Activated CD8-positive, alpha-beta memory T cell treated with anti-CD3 and anti-CD28 coated beads, Interleukin-2, amount 50 U/mL, for 1 hour (primary cell): ENCODE data around the gene MDFIC.

Experiments
- DNase-seq: peaks from one replicate; pipeline ENCODE4 v3.0.0-alpha.2; 2020; ENCODE audit errors: extremely low read depth

The MDFIC gene

DNA sequence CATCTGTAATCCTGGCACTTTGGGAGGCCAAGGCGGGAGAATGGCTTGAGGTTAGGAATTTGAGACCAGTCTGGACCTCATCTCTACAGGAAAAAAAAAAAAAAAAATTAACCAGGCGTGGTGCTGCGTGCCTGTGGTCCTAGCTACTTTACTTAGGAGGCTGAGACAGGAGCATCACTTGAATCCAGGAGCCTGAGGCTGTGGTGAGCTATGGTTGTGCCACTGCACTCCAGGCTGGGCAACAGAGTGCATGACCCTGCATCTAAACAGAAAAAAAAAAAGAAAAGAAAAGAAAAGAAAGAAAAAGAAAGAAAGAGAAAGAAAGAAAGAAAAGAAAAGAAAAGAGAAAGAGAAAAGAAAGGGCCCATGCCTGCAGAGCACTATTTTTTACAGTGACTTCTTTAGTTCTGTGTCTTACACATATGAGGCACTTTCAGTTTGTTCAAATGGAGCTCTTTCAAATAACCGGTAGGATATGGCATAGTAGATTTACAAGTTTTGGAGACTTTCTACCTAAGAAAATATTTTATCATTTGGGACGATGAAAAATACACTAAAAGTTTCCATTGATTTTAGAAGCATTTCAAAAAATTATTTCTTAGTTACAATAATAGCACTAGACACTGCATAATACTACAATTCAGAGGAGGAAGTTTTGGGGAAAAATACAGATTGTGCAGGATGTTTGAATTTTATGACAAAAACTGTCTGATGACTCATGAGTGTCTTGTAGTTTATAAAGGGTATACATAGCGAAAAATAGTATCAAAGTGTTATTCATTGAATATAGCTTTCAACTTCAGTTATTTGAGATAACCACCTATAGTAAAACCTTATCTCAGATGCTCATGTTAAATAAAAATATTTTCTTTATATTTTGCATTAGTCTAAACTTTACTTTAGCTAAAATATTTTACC is 75.9 kb downstream of the MDFIC start:
- DNase-seq: no peak

DNA sequence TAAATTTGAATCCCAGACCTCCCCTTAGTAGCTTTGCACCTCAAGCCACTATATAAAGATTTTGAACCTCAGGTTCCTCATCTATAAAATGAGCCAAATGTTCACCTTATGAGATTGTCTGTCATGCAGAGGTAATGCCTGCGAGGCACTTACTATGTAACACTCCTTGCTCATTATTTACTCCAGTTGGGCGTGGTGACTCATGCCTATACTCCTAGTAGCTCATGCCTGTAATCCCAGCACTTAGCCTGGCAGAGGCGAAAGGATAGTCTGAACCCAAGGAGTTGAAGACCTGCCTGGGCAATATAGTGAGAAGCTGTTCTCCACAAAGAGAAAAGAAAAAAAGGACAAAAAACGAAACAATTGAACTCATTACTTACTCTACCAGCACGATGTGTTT is 82.2 kb downstream of the MDFIC start:
- no peak for DNase-seq

DNA sequence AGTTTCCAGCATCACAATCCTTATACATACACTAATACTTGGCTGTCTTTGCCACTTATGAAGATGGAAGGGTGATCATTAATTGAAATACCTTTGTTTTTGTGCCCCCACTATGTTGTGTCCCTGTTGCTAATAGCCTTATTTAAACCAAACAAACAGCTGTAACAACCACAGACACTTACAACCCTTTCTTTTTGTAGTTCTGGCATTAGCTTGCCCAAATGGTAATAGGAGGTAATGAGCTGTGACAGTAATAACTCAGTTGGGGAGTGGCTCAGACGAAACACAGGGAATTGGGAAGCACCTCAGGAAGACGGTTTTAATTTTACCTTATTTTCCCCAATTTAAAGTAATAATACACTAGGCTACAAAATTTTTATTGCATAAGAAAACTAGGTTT is 83.4 kb downstream of the MDFIC start:
- no peak for DNase-seq

DNA sequence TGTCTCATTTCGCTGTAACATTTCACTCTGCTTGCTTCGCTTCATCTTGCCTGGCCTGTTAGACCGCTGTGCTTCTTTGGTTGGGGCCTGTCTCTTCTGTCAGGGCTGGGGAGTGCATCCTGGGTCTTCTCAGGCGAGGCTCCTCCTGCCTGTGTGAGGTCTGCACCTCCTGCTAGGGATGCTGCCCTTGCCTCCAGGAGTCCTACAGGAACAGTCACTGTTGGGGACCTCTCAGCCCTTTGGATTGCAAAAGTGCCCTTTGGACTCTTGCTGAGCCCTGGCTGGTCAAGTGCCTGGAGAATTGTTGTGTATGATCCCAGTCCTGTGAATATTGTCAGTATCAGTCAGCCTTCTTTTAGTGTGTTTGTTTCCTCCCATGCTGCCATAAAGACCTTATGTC is 84.1 kb downstream of the MDFIC start:
- DNase-seq: no peak

DNA sequence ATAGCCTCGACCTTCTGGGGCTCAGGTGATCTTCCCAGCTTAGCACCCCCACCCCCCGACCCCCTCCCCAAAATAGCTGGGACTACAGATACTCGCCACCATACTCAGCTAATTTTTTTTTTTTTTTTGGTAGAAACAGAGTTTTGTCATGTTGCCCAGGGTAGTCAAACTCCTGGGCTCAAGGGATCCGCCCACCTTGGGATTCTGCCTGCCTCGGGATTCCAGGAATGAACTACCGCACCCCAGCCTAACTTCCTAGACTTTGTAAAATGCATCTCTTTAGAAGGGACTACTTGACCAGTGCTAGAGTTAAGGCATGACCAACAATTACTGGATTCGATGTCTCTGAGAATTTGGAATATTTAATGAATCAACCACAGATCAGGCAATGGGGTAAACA is 85.9 kb downstream of the MDFIC start:
- DNase-seq: no peak

DNA sequence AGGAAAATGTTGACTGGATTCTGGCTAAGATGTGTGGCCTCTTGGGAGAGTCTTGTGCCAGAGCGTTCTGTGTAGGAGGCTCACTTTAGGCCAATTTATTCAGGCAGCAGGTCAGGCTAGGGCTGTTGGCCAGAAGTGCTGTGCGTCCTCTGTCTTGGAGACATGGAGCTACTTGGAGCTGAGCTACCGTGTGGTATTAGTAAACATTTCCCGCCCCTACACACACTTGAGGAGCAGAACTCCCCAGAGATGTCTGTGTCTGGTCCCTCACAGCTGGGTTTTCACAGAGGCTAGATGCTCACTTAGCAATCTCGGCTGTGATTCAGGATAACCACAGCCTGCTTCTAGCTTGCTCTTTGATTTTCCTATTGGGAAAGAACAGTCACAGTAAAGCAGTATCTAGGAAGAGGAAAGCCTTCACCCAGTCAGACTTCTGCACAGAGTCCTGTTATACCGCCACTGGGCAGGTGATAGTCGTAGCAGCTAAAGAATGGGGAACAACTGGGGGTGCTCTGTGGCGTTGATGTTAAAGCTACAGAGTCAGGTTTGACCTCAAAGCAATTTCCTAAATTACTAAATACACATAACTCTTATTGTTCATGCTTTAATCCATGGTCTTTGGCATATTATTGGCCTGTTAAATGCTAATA is 86.7 kb downstream of the MDFIC start:
- DNase-seq: no peak

DNA sequence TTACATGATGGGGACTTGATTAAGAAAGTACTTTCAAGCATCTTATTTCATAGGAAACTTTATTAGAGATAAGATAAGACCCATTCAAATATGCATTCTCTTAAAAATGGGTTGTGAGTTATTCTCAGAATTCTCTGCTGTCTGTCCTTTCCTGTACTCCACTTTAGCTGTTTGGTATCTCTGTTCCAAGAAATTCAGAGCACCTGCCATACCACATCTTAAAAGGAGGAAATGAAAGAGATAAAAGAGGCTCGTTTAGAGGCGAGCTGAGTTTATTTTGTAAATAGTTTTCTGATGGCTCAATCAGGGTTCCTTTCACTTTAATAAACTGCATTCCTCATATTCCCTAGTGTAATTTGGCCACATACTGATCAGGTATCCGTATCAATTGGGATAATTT is 87.2 kb downstream of the MDFIC start:
- DNase-seq: no peak

DNA sequence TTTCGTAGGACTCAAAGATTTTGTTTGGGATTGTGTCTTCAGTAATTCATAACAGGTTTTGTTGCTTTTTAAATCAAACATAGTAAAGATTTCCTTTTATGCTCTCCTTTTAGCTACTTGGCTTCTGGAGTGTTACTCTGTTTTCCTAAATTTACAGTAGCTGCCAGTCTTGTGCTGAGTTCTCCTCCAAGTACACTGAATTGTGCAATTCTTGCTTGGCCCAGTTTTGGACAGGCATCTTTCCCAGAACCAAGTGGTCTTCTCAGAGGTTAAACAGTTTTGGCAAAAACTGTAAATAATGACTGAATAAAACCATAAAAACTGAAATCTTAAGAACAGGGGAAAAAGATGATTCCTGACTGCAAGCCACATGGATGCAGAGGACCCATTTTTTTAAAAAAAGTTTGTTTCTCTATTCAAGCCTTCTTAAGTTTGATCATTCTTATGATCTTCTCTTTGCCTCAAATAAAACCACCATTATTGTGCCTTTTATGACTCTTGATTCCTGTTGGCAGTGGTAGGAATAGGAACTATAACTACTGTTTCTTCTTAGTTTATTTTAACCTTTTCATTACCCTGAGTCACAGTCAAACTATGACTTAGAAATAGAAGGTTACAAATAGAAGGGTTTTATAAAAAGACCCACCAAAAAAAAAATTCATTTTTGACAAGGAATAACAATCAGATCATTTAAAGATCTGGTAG is 88.0 kb downstream of the MDFIC start:
- no peak for DNase-seq

DNA sequence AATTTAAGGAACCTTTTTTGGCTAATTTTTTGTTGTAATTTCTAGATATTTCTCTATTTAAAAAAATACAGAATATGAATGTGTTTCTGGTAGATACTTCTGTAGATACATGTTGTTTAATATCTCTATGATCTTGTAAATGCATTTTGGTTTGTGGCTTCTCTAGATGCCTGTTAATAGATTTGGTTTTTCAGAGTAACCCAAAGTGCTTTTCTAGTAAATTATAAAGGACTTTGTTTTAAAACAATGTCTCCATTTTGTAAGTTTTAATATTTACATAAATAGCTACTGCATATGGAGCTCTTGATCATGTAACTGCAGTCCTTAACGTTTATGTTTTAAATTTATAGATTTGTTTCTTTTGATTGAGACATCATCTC is 88.5 kb downstream of the MDFIC start:
- DNase-seq: no peak

DNA sequence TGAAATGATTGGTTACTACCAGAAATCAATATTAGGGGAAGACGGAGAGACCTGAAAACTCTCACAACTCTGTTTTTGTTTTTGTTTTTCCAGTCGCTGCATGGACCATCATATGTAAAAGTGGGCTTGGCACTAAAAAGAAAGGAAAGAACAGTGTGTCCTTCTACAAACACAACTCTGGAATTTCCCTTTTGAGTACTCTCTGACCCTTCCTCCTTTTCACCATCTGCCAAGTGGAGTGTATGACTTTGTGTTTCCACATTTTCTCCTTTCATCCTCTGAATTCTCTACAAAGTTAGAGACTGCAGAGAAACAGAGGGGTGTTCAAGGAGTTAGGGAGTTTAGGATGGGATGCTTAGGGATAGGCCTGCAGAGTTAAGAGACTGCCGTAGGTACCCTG is 92.0 kb downstream of the MDFIC start:
- DNase-seq: no peak

DNA sequence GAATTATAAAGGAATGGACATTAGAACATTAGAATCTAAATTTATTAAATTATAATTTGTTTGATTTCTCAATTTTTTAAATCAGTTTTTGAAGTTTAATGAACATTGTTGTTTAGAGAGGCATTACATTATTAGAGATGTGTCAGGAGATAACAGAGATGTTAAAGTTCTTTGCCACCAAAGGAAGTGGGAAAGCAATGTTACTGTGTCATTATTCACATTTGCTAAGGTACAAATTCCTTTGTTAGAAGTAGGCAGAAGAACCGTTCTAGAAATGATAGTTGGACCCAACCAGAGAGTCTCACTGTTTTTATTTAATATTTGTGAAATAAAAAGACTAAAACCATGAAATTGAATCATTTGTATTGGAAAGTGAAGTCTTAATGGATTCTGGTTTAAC is 92.9 kb downstream of the MDFIC start:
- no peak for DNase-seq

DNA sequence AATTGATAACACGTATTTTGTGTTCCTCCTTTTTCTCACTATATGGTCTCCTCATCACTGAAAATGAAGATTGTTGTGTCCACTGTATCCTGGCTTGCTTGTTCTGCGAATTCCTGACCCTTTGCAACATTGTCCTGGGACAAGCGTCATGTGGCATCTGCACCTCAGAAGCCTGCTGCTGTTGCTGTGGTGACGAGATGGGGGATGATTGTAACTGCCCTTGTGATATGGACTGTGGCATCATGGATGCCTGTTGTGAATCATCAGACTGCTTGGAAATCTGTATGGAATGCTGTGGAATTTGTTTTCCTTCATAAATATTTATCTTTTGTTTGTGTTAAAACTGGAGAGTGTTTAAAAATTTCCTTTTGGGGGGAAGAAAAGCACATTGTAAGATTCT is 93.7 kb downstream of the MDFIC start:
- no peak for DNase-seq

DNA sequence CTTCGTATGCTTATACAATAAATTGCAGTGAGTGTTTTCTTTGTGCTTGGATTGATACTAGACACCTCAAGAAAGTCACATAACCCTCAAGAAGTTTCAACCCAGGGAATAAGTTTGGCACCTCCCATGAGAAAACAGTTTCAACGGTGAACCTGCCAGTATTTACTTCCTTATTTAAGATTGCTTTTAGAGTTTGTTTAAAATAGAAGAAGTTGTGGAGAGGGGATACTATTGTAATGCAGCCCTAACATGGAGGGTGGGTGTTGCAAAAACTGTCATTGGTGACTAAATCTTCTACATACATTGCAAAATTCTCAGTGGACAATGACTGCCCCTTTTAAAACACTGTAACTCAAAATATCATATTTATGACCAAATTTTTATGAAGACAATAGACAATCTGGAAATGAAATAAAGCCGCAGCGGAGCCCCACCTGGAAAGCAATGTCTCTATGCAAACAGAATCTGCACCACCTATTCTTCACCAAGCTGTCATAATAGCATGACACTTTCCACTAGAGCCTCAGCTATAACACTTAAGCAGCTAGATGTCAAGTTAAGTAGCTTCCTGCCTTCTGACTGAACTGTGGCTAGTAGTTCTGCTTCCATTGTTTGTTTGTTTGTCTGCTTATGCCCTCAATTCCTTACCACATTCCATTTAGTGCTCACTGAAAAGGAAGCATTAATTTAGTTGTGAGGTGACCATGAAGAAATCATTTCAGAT is 98.2 kb downstream of the MDFIC start:
- no peak for DNase-seq

DNA sequence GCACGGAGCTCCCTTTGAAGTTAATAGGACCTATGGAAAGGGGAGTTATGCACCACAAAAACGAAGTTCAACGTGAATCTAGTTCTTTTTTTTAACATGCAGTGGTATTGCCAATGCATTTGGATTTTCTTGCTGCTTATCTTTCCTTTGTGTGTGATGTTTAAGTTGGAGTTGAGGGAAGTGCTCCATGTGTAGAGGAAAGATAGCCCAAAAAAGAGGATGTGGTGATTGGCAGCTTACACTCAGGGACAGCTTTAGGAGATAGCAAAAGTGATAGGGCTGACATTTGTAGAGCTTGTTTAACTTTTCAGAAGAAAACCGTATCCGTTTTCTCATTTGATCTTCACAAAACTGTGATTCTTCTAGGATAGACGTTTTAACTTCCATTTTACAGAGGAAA is 101.3 kb downstream of the MDFIC start:
- DNase-seq: no peak

DNA sequence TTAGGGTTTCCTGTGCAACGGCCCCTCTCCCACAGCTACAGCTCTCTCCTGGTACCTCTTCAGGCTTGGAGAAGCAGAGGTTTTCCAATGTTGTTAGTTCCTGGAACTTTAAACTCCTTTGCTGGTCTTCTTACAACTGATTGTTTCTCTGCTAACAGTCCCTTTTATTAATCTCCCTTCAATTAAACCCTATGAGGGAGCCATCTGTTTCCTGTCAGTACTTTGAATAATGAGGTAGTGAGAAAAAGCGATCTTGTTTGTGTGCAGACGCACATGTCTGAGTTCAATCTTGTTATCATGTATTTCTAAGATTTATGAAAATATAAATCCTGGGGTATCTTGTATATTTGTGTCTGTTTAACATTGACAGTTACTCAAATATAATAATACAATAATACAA is 102.4 kb downstream of the MDFIC start:
- no peak for DNase-seq

DNA sequence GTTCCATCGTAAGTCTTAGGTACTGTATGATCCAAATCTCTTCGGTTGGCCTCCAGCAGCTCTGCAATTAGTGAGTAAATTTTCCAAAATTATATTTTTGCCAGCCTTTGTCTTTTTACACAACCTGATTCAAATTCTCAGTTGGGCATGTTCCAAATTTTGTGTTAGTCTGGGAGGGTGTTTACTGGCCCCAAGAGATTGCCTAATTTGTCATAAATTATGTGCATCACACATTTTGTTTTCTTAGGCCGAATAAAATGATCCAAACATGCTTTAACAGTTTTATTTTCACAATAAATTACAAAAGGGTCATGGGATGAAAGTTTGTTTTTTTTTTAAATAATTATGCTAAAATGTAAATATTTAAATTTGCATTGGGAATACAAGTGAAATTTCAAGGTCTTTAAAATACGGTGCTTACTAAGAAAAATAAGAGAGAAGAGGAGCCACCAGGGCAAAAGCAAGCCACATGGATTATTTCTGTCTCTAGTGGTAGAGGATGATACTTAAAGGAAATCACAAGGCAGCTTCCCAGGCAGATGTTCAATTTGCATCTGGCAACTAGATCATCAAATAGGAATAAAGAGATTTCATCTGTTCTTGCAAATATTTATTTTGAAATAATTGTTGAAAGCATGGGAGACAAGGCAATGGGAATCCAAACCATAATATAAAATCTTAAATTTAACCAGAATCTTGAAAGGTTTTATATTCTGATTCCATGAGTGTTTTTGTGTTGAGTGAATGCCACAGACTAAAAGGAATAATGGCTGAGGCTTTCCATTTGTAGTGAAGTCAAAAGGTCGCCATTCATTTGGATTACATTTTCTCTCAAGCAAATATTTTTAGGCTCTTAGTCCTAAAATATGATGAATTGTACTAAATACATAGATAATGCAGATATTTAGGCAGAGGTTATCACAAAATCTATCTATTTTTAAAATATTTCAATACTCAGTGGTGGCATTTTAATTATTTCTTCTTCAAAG is 111.1 kb downstream of the MDFIC start:
- DNase-seq: no peak

DNA sequence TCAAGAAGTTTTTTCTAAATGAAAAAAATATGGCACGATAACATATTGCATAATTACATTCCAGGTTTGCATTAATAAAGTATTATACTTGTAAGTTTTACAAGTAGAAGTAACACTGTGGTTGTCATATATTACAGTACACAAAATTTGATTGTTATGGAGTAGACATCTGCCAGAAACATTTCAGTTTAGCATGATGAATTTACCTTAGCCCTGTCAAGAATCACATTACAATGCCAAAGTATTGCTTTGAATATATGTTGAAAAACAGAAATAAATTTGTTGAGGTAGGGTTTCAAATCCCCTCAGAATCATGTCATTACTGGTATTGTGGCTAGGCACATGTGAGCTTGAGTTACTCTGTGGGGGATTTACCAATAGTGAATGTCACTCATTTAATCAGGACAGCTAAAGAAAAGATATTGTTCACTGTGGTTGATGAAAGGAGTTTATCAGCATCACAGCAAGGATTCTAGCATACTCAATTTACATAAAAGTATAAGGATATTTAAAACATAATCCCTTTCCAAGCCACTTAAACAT is 112.1 kb downstream of the MDFIC start:
- no peak for DNase-seq

DNA sequence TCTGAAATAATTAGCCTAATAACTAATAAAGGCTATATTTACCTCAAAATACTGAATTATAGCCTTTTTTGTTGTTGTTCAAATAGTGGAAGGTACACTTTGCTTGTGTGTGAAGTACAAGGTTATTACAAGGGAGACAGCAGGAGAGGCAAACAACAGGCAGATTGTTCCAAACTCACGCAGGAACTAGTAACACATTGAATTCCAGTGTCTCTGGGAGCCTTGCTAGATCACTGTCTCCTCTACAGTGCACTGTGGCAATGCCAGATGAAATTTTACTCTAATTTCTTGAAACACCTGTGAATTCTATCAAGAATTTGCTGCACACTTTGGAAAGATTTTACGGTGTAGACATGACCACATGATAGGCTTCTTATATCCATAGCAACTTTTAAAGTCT is 112.6 kb downstream of the MDFIC start:
- DNase-seq: no peak

DNA sequence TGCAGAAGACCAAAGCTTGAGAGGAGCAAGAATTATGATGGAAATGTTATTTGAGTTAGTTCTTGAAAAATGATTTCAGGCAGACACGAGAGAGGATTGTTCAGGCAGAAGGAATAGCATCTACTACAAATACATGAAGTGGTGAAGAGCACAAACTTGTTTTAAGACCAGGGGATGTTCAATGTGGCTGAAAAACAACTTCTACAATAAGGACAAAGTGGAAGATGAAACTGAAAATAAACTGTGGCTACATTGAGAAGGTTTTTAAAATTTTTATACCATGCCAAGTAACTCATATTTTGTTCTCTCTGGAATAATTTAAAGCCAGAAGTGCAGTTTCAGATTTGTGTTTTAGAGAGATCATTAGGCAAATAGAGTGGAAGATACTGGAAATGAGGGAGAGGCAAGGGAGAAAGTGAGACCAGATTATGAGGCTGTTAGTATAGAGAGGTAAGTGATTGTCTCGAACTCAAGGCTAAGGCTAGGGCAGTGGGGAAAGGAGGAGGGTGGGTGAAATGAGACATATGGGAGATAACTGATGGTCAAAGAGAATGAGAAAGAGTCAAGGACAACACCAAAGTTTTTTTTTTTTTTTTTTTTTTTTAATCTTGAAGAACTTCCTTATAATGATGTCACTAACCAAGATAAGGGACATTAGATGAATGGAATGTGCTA is 115.4 kb downstream of the MDFIC start:
- DNase-seq: no peak

DNA sequence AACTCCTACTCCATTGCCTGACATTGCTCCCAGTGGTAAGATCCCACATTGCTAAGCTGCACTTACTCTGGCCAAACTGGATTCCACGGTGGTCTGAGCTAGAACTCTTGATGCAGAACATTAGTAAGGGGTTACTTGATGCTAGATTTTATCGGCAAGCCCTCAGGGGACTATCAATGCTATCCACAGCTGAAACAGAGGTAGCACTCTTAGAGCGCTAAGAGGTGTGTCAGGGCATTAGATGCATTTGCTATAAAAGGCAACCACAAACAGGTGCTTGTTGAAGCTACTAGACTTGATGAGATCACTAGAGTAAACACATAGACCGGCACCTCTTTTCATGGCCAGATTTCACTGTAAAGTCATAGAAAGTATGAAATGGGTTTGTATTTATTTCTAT is 116.3 kb downstream of the MDFIC start:
- no peak for DNase-seq
